ENCODE measurements around the gene LIMS2.

The LIMS2 gene

DNA sequence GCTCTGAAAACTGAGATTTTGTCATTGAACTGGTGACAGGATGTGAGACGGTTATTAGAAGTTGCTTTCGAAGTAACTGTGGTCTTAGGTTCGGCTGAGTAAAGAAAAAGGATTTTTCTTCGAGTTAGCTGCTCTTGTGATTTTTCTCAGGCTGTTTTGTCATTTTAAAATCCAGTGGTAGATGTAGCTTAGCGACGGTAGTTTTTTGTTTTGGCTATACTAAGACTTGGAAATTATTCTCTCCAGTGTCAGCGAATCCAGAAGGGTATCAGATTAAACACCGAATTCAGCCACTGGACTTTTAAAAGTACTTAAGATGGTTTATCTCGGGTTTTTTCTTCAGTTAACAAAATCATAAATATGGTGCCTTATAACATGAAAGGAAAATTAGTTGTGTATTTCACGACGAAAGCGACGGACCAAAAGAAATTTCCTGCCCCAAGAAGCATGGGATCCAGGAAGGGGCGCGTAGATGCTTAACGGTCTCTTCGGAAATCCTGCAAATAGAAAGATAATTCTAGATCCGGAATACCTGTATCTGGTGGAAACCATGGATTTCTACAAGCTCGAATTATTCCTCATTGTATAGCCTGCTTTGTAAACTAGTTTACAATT lies 27.2 kb upstream of the LIMS2 start:
- H3K27ac ChIP-seq: peak overlapping the region; percentile 82 to 99 (median 95)
- peak overlapping the region; percentile 50 to 93 (median 66) for H3K4me3 ChIP-seq

DNA sequence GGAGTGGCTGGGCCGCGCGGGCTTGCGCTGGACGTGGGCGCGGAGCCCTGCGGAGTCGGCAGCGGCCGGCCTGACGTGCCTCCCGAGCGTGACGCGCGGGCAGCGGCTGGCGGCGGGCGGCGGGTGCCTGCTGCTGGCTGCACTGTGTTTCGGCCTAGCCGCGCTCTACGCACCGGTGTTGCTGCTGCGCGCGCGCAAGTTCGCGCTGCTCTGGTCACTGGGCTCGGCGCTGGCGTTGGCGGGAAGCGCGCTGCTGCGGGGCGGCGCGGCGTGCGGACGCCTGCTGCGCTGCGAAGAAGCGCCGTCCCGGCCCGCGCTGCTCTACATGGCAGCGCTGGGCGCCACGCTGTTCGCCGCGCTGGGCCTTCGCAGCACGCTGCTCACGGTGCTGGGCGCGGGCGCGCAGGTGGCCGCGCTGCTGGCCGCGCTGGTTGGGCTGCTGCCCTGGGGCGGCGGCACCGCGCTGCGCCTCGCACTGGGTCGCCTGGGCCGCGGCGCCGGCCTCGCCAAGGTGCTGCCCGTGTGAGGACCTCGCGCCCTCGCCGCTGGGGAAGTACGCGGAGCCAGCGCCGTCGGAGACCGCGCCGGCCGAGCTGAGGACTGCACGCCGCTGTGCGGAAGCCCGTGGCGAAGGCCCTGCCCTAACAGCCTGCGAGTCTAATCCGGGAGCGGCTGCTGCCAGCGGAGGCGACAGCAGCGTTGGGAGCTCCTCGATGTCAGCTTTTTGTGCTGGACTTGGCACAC lies 26.5 kb upstream of the LIMS2 start:
- peak overlapping the region; percentile 82 to 99 (median 95) for H3K27ac ChIP-seq

DNA sequence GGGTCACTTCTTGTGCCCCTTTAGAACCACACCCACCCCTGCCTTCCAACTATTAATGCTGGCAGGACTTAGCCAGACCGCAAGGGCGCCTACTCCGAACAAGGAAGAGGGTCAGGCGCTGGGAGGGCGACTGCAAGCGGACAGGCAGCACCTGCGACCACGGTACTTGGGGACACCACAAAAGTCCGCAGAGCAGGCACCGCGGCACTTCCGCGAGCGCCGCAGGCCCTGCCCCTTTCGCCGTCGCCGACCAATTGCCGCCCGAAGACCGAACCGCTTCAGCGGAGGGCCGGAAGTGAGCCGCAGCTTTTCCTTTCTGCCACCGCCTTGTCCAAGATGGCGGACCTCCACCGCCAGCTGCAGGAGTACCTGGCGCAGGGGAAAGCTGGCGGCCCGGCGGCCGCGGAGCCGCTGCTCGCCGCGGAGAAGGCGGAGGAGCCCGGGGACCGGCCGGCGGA lies 25.9 kb upstream of the LIMS2 start, which contains the start of gene SFT2D3:
TSS of gene SFT2D3 (plus strand) at position 305 of the 458 bp plus-strand sequence. CDS start at position 337, 32 bp downstream.
- peak within 1 kb of the TSS; percentile 82 to 99 (median 95) for H3K27ac ChIP-seq
- peak within 1 kb of the TSS; percentile 50 to 93 (median 66) for H3K4me3 ChIP-seq

More for the DNA sequence above, 26.5 kb upstream of the LIMS2 start:
- peak overlapping the region; percentile 50 to 93 (median 66) for H3K4me3 ChIP-seq

DNA sequence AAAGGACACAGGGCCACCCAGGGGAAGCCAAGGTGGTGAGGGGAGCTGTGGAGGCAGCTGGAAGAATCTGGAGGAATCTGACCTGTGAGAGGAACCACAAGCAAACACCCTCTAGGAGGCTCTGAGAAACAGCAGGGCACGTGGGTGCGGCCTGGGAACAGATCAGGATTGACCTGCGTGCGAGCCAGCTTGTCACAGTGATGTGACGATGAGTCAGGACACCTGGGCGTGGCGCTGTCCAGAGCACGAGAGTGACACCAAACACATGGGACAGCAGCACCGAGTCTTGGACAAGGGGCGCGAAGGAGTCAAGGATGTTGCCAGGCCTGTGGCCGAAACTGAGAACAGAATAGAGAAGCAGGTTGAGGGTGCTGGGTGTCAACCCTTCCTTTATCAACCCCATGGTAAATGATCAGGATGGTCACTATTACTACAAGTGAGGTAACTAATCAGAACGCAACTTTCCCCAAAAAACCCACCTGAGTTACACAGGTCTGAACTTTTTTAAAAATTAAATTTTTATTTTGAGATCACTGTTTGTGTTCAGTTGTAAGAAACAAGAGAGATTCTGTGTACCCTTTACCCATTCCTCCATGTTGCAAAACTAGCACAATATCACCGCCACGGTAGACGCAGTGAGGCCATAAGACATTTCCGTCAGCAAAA lies 25.3 kb upstream of the LIMS2 start:
- H3K27ac ChIP-seq: peak overlapping the region; percentile 82 to 99 (median 95)
- H3K4me3 ChIP-seq: peak overlapping the region; percentile 50 to 93 (median 66)

DNA sequence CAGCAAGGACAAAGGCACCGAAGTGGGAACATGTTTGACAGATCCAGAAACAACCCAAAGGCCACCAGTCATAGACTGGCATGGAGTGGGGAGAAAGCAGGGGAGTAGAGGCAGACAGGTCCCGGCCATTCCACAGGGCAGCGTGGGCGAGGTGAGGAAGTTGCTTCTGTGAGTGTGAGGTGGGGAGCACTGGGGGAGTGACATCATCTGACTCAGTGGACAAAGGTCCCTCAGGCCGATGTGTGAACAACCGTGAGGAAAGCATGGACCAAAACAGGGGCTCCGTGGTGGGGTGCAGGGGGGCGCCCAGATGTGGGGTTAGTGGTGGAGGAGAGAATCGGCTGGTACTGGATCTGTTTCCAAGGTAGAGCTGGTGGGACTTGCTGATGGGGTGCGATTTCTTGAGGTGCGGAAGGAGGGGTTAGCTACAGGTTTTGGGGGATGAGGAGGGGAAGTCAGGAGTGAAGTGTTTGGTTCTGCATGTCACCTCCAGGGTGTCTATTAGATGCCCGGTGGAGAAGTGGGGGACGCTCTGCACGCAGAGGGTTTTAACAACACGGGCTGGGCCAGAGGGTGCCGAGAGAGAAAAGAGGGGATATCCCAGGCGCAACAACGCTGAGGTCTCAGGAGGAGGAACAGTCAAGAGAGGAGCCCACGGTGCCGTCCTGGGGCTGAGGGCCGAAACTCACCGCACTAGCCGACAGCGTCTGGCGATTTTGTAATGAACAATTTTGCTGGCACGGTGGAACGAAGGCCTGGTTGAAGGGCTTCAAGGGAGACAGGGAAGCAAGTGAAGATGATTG lies 23.4 kb upstream of the LIMS2 start:
- Histone ChIP-seq H3K4me3 (no peak overlapping the region), H3K27ac (no peak overlapping the region)

DNA sequence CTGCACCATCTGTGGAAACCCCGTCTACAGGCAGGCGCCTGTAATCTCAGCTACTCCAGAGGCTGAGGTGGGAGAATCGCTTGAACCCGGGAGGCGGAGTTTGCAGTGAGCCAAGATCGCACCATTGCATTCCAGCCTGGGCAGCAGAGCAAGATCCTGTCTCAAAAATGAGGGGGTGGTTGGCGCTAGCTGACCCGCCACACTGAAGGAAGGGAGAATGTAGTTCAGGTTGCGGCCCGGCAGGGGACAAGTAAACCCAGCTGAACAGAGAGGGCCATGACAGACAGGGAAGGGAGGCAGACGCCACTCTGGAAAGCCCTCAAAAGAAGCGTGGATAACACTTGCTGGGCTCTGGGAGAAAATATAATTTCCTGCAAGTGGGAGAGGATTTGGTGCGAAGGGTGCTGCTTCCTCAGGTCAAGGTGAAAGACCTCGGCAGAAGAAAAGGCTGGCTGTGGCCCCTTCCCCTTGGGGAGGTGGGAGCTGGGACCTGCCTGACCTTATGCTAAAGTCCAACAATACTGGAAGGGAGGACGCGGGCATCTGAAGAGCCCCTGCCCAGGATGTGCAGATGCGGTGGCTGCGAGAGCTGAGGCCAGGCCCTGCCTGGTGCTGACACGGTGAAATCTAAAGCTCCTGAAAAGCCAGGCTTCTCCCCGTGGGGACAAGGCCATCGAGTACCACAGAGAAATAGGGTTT lies 22.3 kb upstream of the LIMS2 start:
- no peak overlapping the region for H3K4me3 ChIP-seq
- no peak overlapping the region for H3K27ac ChIP-seq

DNA sequence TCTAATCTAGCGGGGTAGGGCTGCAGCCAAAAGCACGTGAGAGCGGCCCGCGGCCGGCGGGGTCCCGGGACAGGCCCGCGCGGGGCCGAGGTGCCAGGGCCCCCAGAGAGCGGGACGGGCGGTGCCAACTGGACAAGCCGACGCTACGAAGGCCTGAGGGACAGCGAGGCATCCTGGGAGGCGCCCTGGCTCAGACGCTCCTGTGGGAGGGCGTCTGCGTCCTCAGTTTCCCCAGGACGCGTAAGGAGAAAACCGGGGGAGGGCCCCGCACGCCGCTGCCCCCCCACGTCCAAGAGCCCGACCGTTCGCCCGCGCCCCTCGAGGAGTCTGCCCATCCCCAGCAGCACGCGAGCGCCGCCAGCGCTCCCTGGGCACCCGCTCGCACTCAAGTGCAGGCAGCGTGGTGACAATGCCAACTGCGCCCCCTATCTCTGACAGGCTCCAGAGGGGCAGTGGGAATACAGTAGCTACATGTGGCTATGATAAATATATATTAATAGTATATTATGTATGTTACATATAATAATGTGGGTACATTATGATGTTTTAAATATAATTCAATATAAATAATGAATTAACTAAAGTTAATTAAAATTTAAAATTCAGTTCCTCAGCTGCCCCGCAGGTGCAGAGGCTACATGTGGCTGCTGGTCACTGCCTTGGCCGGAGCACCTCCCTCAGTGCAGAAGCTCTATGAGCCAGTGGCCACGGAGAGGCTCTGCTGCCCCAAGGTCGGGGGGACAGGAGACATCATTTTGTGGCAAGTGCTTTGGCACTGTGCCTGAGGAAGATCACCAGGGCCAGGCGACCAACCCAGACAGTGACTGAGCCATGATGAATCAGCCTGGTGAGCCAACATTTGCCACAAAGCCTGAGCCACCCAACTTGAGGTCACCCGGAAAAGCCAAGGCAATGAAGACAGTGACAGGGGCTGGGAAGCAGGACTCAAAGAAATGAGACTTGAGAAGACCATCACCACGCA lies 20.5 kb upstream of the LIMS2 start:
- peak overlapping the region in 1 of 21 experiments; percentile 9 for H3K27ac ChIP-seq

DNA sequence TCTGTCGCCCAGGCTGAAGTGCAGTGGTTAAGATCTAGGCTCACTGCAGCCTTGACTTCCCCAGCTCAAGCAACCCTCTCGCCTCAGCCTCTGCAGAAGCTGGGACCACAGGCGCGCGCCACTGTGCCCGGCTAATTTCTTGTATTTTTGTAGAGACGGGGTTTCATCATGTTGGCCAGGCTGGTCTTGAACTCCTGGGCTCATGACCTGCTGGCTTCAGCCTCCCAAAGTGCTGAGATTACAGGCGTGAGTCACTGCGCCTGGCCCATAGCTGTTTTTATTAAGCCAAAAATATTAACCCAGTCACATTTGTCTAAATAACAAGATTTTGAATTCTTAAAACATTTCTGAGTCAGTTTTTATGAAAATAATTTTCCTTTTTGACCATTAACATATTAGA lies 19.7 kb upstream of the LIMS2 start:
- H3K27ac ChIP-seq: no peak overlapping the region
- peak overlapping the region in 1 of 7 experiments; percentile 15 for H3K4me3 ChIP-seq

More for the DNA sequence above, 20.5 kb upstream of the LIMS2 start:
- peak overlapping the region in 3 of 7 experiments; percentile 6 to 15 (median 10) for H3K4me3 ChIP-seq

DNA sequence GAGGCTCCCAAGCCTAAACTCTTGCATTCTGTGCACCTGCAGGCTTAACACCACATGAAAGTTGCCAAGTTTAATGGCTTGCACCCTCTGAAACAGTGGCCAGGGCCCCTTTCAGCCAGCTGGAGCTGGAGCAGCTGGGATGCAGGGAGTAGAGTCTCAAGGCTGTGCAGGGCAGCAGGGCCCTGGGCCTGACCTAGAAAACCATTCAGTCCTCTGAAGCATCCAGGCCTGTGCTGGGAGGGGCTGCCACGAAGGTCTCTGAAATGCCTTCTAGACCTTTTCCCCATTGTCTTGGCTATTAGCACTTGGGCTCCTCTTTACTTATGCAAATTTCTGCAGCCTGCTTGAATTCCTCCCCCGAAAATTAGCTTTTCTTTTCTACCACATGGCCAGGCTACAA lies 15.4 kb upstream of the LIMS2 start:
- Histone ChIP-seq H3K27ac (no peak overlapping the region), H3K4me3 (no peak overlapping the region)

DNA sequence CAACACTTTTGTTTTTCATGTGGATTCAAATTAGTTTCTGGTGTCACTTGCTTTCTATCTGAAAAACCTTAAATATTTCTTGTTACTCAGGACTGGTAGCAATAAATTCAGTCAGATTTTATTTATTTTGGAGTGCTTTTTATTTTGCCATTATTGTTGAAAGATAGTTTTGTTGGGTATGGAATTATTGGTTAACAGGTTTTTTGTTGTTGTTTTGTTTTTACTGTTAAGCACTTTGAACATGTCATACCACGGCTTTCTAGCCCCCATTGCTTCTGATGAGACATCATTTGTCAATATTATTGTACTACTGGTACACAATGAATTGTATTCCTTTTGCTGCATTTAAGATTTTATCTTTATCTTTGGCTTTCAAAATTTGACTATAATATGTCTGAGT lies 13.1 kb upstream of the LIMS2 start:
- H3K4me3 ChIP-seq: no peak overlapping the region
- no peak overlapping the region for H3K27ac ChIP-seq

DNA sequence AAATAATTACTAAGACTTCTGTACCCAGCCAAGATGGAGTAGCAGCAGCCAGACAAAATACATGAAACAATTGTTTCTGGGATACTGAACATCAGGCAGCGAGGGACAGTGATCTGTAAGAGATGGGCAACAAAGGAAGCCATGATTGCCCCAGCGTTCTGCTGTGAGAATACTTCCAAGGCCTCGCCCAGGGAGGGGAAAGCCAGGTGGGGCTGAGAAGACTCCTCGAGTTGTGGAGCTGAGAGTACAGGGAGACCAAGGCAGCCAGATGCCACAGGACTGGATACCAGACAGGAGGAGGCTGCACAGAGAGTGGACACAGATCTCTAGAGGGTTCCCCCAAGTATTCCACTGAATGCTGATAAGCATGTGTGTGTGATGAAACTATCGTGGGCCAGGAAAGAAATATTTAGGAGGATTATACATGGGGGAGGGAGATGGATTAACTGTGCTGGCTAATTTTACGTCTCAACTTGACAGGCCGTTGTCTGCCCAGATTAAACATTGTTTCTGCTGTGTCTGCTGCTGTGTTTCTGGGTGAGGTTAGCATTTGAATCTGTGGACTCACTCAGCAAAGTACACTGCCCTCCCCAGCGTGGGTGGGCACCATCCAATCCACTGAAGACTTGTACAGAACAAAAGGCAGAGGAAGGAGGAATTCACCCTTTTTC lies 10.2 kb upstream of the LIMS2 start:
- Histone ChIP-seq H3K27ac (no peak overlapping the region), H3K4me3 (no peak overlapping the region)

DNA sequence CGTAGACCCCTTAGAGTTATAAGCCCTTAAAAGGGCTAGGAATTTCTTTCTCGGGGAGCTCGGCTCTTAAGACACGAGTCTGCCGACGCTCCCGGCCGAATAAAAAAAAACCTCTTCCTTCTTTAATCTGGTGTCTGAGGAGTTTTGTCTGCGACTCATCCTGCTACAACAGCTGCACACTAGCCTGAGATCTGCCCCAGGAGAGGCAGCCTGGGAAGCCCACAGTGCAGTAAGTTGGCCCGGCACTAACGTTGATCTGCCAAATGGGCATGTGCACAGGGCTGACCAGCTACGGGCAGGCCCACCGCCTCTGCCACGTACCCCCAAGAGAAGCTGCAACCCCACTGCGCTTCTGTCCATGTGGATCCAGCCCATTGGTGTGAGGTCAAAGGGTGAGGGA lies 8.4 kb upstream of the LIMS2 start:
- Histone ChIP-seq H3K27ac (no peak overlapping the region), H3K4me3 (no peak overlapping the region)

DNA sequence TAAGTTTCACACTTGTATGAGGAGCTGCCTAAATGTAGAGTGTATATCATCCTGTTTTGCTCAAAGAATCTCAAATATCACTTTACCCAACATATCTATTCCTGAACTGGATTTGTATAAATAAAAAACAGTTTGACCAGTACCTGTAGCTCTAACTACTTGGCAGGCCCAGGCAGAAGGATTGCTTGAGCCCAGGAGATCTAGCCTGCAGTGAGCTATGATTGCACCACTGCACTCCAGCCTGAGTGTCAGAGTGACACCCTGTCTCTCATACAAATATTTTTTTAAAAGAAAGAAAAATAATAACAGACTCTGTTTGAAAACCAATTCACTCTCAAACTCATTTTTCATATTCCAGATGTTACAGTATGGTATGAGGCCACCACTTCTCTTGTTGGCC lies 7.7 kb upstream of the LIMS2 start:
- no peak overlapping the region for H3K4me3 ChIP-seq
- H3K27ac ChIP-seq: no peak overlapping the region

DNA sequence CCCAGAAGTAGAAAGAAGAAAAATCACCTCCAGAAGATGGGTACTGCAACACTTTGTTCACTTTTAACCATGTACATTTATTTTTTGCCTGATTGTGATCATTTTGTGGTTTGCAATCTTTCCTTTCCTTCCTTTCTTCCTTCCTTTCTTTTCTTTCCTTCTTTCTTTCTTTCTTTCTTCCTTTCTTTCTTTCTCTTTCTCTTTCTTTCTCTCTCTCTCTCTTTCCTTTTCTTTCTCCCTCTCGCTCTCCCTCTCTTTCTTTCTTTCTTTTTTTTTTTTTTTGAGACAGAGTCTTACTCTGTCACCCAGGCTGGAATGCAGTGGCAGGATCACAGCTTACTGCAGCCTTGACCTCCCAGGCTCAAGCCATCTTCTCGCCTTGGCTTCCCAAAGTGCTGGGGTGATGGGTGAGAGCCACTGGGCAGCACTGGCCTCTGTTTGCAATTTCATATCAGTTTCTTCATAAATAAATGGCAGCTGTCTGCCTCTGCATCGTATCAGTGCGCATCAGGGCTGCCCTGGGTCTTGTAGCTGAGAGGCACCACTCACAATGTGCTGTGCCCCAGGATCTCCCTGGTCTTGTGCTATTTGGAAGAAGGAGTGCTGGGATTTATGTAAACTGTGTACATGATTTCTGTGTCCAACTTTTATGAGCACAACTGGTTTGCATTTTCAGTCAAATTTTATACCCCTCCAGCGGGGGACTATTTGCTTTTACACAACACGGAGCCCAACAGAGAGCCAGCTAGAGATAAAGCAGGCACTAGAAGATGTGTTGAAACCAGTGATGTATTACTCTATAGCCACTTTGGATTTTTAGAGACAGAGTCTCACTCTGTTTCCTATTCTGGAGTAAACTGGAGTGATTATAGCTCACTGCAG lies 6.9 kb upstream of the LIMS2 start:
- no peak overlapping the region for H3K27ac ChIP-seq
- no peak overlapping the region for H3K4me3 ChIP-seq

DNA sequence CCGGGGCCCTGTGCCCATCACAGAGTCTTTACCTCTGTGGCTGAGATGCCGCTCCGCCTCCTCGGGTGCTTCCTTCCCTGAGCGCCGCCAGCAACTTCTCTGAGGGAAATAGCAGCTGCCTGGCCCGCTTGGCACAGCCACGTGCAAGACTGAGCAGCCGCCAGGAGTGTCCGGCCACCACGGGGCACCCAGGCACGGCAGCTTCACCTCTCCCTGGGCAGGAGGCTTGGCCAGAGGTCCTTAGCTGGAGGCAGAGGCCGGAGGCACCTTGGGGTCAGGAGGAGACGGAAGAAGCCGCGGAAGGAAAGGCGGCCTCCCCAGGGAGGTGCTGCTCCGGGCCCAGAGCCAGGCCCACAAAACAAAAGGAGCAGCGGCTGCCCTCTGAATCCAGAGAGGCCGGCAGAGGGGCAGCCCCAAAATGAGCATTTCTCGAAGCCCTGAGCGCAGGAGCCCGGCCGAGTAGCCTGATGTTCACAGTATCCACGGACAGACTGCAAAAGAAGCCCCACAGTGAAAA lies 6.0 kb upstream of the LIMS2 start:
- Histone ChIP-seq H3K4me3 (no peak overlapping the region), H3K27ac (peak overlapping the region in 1 of 21 experiments; percentile 12)

DNA sequence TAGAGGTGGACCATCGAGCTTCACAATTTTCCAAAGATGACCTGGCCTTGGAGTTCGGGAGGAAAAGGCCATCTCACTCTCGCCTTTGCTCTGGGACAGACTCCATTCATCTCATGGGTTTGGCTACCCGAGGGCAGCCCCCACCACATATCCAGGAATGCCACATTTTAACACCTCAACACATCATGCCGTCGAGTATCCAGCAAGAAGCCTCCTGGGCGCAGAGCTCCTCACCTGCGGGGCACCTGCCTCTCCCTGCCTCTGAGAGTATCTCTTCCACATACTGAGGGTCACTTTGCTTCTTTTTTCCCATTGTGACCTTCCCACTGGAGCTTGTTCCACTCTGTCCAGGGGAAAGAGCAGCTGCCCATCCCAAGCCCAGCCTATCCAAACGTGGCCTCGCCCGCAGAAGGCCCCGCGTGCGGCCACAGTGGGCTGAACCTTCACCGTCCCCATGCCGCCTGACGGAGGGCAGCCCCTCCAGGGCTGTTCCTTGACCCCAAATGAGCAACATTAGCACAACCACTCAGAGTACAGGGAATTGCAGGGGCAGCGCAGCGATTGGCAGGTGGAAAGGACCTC lies 5.5 kb upstream of the LIMS2 start:
- Histone ChIP-seq H3K4me3 (no peak overlapping the region), H3K27ac (peak overlapping the region in 1 of 21 experiments; percentile 12)
